ENCODE measurements around the gene MEG3. TPM values are rescaled to one million over a fixed set of nuclear protein-coding genes. Genes with fewer than 3 reads are reported as not detected.

MEG3 gene
- total RNA-seq, 2 donors from 2014 or later = 5.3 to 15.3 TPM

DNA sequence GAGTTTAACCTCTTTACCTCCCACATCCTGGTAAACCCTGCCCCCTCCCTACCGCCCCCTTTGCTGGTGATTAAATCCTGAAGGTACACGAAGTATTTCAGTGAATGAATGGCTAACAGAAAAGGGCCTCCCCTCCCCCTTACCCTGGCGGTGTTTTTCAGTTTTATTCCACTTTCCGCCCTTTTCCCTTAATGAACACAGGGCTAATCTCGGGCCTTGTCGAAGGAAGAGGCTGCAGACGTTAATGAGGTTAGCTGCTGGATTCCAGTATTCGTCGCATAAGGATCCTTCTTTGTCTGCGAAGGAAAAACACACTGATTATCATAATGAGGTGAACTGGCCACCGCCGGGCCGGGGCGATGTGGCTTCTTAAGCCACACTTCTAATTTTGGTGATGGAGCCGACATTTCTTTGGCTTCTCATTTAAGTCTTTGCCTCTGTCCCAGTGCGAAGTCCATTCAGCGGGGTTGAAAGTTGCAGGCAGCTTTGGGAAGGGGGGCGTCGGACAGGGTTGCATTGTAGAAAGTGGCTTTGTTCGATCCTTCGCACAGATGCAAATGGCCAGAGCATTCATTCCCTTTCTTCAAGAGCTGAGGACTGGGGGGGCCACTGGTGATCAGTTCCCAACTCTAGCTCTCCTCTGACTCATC is 6.5 kb downstream of the MEG3 start:
- DNase-seq = peak; percentile 70
- H3K4me3 Mint-ChIP-seq = peak overlapping the region; percentile 20
- H3K27ac ChIP-seq (ENCODE audit: low read depth, low read length) = peak overlapping the region; percentile 62

DNA sequence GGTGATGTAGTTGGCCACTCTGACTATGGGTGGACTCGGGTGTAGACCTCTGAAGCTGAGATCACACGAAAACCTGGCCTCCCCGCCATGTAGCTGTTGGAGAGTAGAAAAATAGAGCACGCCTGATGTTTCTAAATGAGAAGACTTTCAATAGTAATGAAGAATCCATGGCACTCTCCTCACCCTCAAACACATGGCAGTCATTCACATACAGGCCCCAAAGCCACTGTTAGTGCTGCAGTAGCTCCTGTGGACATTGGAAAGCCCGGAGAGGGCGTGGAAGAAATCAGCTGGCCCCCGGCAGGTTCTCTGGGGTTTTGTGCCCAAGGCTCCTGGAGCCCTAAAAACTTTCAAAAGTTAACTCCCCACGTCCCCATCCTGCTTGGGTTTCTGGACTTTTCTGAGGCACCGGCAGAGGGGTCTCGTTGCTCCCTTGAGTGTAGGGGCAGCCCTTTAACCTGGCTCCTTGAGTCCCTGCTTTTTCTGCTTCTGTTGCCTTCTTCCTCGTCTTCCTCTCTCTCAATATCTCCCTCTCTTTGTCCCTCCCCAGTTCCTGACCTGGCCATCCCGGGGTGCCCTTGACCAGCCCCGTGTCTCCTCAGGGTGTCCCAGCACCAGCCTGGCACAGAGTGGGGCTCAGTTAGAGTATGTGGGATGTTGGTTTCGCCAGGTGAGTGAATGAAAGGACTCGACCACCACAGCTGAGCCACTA is 8.3 kb downstream of the MEG3 start:
- H3K27ac ChIP-seq (ENCODE audit: low read depth, low read length) = no peak overlapping the region
- H3K36me3 Mint-ChIP-seq (ENCODE audit: low read depth) = peaks cover 1% of the 10 kb centered on the region
- no peak overlapping the region for H3K4me3 Mint-ChIP-seq
- no peak overlapping the region for H3K4me3 ChIP-seq (ENCODE audit: low read length)
- no peaks in the 10 kb centered on the region for H3K27me3 Mint-ChIP-seq (ENCODE audit: insufficient read depth)
- WGBS, 2 experiments (ENCODE audit: insufficient coverage in 1 of 2, insufficient read length in 1 of 2) = 88 to 92% methylated on average over 5 to 15 of the region's 15 CpGs
- peaks cover 6% of the 10 kb centered on the region for H3K9me3 Mint-ChIP-seq
- peaks cover 21% of the 10 kb centered on the region for H3K4me1 ChIP-seq (ENCODE audit: control insufficient read depth, insufficient read depth, low read length)
- H3K9ac ChIP-seq (ENCODE audit: extremely low read depth, low read length, poor library complexity, severe bottlenecking) = no peak overlapping the region
- H3K4me1 Mint-ChIP-seq = peaks cover 47% of the 10 kb centered on the region
- no peaks in the 10 kb centered on the region for H3K36me3 ChIP-seq (ENCODE audit: control insufficient read depth, insufficient read depth, low read length)
- no peaks in the 10 kb centered on the region for H3K27me3 ChIP-seq (ENCODE audit: control insufficient read depth, insufficient read depth, low read length, poor library complexity, severe bottlenecking)
- H3K9me3 ChIP-seq (ENCODE audit: control insufficient read depth, low read length) = peaks cover 5% of the 10 kb centered on the region
- DNase-seq = no peak
- H3K27ac Mint-ChIP-seq = no peak overlapping the region
- TF ChIP-seq, protein P1, sequence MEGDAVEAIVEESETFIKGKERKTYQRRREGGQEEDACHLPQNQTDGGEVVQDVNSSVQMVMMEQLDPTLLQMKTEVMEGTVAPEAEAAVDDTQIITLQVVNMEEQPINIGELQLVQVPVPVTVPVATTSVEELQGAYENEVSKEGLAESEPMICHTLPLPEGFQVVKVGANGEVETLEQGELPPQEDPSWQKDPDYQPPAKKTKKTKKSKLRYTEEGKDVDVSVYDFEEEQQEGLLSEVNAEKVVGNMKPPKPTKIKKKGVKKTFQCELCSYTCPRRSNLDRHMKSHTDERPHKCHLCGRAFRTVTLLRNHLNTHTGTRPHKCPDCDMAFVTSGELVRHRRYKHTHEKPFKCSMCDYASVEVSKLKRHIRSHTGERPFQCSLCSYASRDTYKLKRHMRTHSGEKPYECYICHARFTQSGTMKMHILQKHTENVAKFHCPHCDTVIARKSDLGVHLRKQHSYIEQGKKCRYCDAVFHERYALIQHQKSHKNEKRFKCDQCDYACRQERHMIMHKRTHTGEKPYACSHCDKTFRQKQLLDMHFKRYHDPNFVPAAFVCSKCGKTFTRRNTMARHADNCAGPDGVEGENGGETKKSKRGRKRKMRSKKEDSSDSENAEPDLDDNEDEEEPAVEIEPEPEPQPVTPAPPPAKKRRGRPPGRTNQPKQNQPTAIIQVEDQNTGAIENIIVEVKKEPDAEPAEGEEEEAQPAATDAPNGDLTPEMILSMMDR (conservative IDR thresholded peaks at IDR 0.05) = no peak

More for the DNA sequence above, 6.5 kb downstream of the MEG3 start:
- Histone ChIP-seq H3K4me3 (ENCODE audit: low read length) (peak overlapping the region; percentile 51), H3K9ac (ENCODE audit: extremely low read depth, low read length, poor library complexity, severe bottlenecking) (peak overlapping the region; percentile 47), H3K27me3 (ENCODE audit: control insufficient read depth, insufficient read depth, low read length, poor library complexity, severe bottlenecking) (no peaks in the 10 kb centered on the region), H3K9me3 (ENCODE audit: control insufficient read depth, low read length) (peaks cover 5% of the 10 kb centered on the region), H3K36me3 (ENCODE audit: control insufficient read depth, insufficient read depth, low read length) (no peaks in the 10 kb centered on the region), H3K4me1 (ENCODE audit: control insufficient read depth, insufficient read depth, low read length) (peaks cover 19% of the 10 kb centered on the region)
- H3K27me3 Mint-ChIP-seq (ENCODE audit: insufficient read depth) = peaks cover 3% of the 10 kb centered on the region
- H3K9me3 Mint-ChIP-seq = peaks cover 14% of the 10 kb centered on the region
- H3K4me1 Mint-ChIP-seq = peaks cover 35% of the 10 kb centered on the region
- peaks cover 3% of the 10 kb centered on the region for H3K36me3 Mint-ChIP-seq (ENCODE audit: low read depth)
- H3K27ac Mint-ChIP-seq = peak overlapping the region; percentile 95
- TF ChIP-seq, protein P1 (conservative IDR thresholded peaks at IDR 0.05) = peak; percentile 24
- WGBS, 2 experiments (ENCODE audit: insufficient coverage in 1 of 2, insufficient read length in 1 of 2) = 58 to 64% methylated on average over 20 to 21 of the region's 21 CpGs

DNA sequence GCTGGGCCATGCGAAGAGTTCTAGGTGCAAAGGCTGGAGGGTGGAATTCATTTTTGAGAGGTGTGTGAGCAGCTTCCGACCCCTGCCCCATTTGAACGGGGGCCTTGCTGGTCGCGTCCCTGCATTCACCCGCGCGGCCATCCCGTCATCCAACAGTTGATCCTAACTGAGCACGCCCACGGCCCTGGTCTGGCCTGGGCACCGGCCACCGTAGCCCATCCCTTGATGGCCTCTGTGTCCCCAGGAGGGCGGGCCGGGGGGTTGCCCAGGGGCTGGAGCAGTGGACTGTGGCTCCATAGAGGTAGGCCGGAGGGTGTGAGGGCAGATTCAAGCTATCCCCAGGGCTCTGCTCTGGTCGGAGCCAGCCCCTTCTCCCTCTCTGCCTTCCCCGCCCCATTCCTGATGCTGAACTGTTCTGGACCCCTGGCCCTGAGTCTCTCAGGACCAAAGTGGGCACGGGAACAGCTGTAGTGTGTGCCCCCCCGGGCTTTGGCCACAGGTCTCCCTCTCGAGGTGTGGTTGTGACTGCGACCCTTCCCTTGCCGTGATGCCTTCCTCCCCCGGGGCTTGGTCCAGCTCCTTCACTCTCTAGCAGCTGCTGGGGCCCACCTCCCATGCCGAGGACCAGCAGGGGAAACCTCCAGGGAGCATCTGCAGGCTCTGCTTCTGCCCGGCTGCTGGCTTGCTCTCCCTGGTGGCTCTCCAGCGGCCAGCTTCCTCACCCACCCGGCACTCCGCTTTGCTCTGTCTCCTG is 9.1 kb downstream of the MEG3 start:
- H3K36me3 ChIP-seq (ENCODE audit: control insufficient read depth, insufficient read depth, low read length) = no peaks in the 10 kb centered on the region
- peaks cover 5% of the 10 kb centered on the region for H3K9me3 ChIP-seq (ENCODE audit: control insufficient read depth, low read length)
- H3K4me3 Mint-ChIP-seq = no peak overlapping the region
- peaks cover 6% of the 10 kb centered on the region for H3K9me3 Mint-ChIP-seq
- no peak overlapping the region for H3K9ac ChIP-seq (ENCODE audit: extremely low read depth, low read length, poor library complexity, severe bottlenecking)
- H3K4me1 Mint-ChIP-seq = peaks cover 47% of the 10 kb centered on the region
- peaks cover 18% of the 10 kb centered on the region for H3K4me1 ChIP-seq (ENCODE audit: control insufficient read depth, insufficient read depth, low read length)
- H3K4me3 ChIP-seq (ENCODE audit: low read length) = no peak overlapping the region
- peaks cover 1% of the 10 kb centered on the region for H3K36me3 Mint-ChIP-seq (ENCODE audit: low read depth)
- no peak for DNase-seq
- H3K27ac ChIP-seq (ENCODE audit: low read depth, low read length) = no peak overlapping the region
- H3K27me3 Mint-ChIP-seq (ENCODE audit: insufficient read depth) = no peaks in the 10 kb centered on the region
- WGBS, 2 experiments (ENCODE audit: insufficient coverage in 1 of 2, insufficient read length in 1 of 2) = 84 to 86% methylated on average over 17 to 29 of the region's 29 CpGs
- no peaks in the 10 kb centered on the region for H3K27me3 ChIP-seq (ENCODE audit: control insufficient read depth, insufficient read depth, low read length, poor library complexity, severe bottlenecking)
- H3K27ac Mint-ChIP-seq = peak overlapping the region; percentile 30
- TF ChIP-seq, protein P1 (conservative IDR thresholded peaks at IDR 0.05) = no peak
